Stimulated activated CD4-positive, alpha-beta T cell treated with anti-CD3 and anti-CD28 coated beads, Interleukin-4, amount 100 ng/mL, for 24 hours (primary cell): Measurements from ENCODE around the gene PDE4D.

ENCODE experiments used
- DNase-seq: peaks from one replicate; pipeline ENCODE4 v3.0.0-alpha.2; 2020

Gene PDE4D

DNA sequence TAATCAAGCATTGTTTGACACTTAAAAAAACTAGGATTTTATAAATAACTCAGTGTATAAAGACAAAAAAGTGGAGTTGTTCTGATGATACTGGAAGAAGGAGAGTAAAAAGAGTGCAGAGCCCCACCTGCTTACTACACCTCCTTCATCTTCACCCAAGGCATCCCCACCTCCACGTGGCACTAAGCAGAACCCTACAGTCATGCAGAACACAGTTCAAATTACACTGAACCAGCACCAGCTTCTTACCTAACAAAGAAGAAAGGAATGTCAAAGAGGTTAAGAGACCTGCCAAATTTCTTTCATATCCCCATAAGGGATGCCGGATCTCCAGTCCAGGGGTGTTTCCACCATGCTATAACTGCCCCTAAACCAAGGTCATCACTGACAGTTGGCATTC is 55.5 kb downstream of the PDE4D start:
- DNase-seq, result no peak

- no peak for DNase-seq
Observed at GRCh38 chr5:59837071-59837470, 56.5 kb downstream of the PDE4D start.

GRCh38 chr5:59835800-59836199 is 57.7 kb downstream of the PDE4D start:
- no peak for DNase-seq

DNA sequence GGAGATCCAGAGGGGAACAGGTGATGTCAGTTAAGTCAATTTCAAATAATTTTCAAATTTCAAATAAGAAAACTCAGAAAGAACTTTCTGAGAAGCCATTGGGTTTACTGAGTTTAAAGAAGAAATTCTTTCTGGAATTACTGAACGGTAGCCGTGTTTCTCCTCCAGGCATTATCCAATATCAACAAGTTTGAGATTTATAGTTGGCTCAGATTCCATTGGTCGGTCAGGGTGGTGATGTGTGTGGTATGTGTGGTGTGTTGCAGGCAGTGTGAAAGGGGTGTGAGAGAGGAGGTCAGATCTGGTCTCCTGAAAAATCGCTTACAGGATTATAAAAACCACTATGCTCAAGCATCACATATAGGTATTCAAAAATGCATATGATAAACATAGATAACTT is 60.1 kb downstream of the PDE4D start:
- DNase-seq, result no peak

DNA sequence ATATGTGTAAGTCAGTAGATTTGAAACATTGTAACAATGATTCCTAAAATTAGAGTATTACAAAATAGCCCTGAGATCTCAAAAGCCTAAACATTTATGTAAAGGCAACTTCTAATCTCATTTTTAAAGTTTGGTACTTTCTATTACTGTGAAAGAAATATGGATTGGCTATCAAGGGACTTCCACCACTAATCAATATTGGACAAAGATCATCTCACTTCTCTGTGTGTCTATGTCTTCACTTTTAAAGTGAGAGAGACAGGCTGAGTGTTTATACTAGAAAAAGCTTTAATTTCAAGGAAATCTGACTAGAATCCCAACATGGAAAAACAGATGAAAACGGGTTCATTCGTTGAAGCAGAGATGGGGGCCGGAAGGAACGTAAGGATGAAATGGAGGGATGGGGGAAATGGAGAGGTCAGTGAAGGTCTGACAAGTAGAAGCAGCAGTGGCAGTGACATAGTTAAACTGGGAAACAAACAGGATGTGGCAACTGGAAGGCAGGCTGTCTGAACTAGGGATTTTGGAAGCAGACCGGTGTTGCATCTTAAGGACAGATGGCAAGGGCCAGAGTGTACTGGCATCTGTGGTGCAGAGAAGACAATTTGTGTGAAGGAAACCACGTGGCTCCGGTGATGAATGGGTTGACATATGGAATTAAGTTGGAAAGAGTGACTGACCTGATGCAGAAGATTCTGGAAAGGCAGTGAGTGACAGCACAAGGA is 60.8 kb downstream of the PDE4D start:
- DNase-seq, result no peak

GRCh38 chr5:59831326-59832010 is 62.1 kb downstream of the PDE4D start:
- DNase-seq, result no peak

- DNase-seq, result no peak
Observed at GRCh38 chr5:59830536-59831200, 62.9 kb downstream of the PDE4D start.

GRCh38 chr5:59829922-59830321 is 63.6 kb downstream of the PDE4D start:
- DNase-seq, result no peak

GRCh38 chr5:59829386-59829785 is 64.1 kb downstream of the PDE4D start:
- no peak for DNase-seq

GRCh38 chr5:59828623-59829022 is 64.9 kb downstream of the PDE4D start:
- no peak for DNase-seq

- no peak for DNase-seq
Observed at GRCh38 chr5:59826996-59827395, 66.5 kb downstream of the PDE4D start.

DNA sequence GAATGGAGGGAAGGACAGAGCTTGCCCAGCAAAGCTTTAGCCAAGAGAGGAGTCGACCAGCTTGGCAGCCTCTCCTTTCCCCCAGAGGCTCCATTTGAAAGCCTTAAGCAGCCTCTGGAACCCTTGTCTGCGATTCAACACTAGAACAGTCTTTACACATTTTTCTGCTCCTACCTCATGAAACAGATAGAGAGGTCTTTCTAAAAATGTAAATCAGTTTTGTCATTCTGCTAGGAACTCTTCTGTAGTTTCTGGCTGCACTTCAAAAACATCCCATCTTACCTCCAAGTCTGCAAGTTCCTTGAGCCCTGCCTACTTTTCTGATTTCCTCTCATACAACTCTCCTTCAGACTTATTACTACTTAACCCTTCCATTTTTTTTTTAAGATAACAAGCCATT is 70.1 kb downstream of the PDE4D start:
- DNase-seq, result no peak

GRCh38 chr5:59819806-59820205 is 73.7 kb downstream of the PDE4D start:
- no peak for DNase-seq

GRCh38 chr5:59817536-59817935 is 76.0 kb downstream of the PDE4D start:
- DNase-seq, result no peak

- DNase-seq, result no peak
Observed at GRCh38 chr5:59816654-59817300, 76.7 kb downstream of the PDE4D start.

- no peak for DNase-seq
Observed at GRCh38 chr5:59814537-59814872, 79.0 kb downstream of the PDE4D start.

DNA sequence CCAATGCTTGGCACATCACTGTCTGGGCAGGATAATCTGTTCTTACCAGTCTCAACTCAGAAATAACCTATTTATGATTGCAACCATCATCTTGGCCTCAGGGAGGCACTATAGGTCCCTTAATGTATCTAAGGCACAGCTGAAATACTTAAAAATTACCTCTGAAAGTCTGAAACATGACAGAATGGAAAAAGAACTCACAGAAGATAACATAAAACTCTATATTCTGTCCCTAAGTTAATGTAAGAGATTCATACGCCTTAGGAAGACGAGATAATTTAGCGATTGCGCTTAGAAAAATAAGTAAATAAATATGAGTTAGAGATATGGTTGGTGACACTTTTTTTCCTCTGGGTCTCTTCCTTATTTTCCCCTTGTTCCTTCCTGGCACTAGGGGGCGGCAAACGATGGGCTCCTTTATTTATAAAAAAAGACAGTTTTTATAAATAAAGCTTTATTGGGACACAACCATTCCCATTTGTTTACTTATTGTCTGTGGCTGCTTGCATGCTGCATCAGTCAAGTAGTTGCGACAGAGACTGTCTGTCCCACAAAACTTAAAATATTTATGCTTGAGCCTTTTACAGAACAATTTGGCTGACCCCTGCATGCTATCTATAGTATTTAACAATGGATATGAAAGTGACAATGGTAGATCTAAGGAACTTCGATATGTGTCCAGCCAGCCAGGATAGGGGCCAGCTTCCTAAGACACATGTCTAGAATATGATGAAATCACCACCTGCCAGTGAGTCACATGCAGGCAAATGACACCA is 79.6 kb downstream of the PDE4D start:
- peak; percentile 15 for DNase-seq

GRCh38 chr5:59810041-59810440 is 83.5 kb downstream of the PDE4D start:
- peak; percentile 69 for DNase-seq

DNA sequence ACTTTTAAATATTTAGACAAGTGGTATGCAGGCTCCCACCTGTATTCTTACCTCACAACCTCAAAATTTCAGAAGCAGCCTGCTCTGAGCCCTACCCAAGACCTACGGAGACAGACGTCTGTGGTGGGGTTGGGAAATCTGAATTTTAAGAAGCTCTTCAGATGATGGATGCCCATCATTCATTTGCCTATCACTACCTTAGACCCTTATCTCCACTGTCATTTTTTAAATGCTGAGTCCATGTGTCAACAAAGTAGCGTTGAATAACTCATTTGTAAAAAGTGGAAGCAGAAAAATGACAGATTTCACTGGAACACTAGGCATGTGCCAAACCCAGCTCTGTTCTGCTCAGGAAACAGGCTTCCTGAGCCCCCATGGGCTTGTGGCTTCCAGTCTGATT is 85.7 kb downstream of the PDE4D start:
- no peak for DNase-seq

DNA sequence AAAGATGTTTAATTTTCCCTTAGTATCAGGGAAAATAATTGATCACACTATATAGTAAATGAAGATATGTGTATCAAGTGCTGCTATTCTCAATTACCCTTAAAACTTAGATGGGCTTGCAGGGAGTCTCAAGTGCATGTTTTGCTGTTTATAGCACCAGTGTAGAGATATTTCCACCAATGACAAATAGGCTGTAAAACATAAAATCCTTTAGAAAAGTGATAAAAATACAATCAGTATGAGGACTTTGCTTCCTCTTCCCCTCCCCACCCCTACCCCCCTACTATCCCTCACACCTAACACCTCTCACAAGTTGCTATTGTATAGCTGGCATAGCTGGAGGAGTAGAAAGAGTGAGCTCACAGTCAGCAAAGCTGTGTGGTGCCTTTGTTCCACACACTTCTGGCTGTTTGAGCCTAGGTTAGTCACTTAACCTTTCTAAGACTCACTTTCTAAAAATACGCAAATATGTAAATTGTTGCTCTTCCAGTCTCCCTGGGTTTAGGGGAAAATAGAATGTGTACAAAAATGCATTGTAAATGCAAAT is 93.1 kb downstream of the PDE4D start:
- no peak for DNase-seq

GRCh38 chr5:59799668-59800346 is 93.7 kb downstream of the PDE4D start:
- peak; percentile 19 for DNase-seq
